RPMI8226 (cell line): ENCODE data around the gene PRDM1.

Experiments used
- DNase-seq: peaks from one replicate; pipeline ENCODE4 v3.0.0-alpha.2; 2015

The PRDM1 gene

GRCh38 chr6:106098383-106099234, 12.5 kb downstream of the PRDM1 start:
- DNase-seq = peak; percentile 81

GRCh38 chr6:106099235-106099537, 13.1 kb downstream of the PRDM1 start:
- DNase-seq = no peak

DNA sequence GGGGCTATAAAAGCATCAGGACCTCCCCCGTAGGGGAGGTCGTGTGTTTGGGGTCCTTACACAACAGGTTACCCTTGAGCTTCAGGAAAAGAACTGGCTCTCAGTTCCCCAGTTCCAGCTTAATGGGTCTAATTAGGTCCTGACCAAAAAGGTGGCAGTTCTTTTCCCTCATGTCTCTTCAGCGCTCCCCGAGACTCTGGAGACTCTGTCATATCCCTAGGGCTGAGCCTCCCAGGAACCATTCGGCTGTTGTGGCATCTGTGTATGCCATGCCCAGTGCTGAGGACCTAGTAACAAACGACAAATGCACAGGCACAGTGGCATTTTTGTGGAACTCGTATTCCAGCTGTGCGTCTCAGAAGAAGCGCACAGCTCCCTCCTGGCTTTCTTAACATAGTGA, 14.6 kb downstream of the PRDM1 start:
- no peak for DNase-seq

DNA sequence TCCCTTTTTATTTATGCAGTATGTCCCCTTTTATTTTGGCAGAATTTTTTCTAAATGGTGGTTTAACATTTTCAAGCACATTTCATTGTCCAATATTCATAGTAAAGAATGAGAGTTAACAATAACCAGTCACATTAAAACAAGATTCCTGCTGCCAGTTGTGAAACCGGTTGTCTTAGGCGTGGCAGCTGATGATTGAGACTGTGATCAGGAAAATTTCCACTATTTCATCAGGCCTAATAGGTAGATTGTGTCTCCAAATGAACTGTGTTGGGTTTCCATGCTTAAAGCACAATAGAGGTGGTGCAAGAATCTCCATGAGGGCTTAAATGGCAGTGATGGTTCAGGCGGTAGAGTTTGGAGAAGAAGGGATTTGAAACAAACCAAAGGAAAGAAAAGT, 15.3 kb downstream of the PRDM1 start:
- no peak for DNase-seq

DNA sequence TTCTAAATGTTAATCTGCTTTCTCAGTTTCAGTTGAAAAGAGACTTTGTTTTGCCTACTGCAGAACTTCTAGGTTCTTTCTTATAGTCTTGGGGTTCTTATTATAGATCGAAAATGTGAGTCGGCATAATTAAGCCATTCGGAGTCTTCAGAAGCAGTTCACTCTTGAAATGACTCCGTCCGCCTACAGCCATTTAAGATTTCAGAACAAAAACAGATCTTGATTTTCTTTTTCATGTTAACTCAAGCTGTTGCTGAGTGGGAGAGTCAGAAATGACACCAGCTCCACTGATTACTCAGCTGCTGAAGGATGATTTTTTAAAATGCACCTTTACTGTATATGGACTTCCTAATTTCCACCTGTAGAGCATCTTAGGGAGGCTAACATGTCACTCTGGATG, 15.9 kb downstream of the PRDM1 start:
- DNase-seq = peak; percentile 56

DNA sequence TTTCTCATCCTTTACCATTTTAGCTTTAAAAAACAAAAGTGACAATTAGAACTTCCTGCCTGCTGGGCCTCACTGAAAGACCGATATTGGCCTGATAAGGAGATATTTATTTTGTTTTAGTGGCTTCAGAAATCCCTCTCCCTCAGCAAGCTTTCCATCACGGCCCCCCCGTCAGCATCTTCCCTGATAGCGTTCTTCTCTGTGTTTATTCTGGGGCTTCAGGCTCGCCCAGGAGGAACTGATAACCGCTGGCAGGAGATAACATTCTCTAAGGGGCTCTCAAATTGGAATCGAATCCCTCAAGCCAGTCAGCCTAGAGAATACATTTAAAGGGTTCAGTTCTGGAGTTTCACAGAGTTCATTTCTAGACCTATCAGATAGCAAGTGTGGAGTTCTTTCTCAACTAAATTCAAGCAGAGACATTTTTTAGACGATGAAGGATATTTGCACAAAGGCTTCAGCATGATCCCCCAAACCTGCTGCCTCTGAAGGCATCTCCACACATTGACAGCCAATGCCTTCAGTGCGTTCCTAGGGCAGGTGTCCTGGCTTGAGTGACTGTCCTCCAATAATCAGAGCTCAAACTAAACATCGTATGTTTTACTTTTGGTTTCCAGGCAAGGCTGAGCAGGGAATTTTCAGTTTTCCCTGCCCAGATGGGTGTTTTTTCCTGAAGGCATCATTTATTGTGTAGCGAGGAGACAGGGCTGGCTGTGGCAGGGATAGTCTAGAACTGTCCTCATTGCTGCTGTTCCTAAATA, 17.0 kb downstream of the PRDM1 start:
- DNase-seq = no peak

DNA sequence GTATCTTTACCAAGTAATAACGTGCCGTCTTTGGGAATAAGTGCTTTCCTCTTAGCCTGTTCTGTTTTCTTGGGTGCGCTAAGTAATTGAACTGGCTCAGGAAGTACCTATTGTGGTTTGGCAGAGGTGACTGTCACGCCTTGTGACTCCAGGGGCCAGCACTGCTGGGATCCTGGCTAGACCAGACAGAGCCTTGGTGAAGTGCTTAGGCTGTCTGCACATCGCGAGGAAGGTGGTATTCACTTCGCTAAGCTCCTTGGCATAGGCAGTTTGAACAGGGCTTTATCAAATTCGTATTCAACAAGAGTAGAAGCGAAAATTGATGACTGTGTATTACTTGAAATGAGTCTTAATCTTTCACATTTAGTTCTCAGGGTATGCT, 17.6 kb downstream of the PRDM1 start:
- peak; percentile 88 for DNase-seq

- DNase-seq = no peak
Measured at GRCh38 chr6:106104476-106104875, 18.3 kb downstream of the PRDM1 start.

GRCh38 chr6:106104941-106105340, 18.8 kb downstream of the PRDM1 start:
- DNase-seq = no peak

GRCh38 chr6:106105493-106105892, 19.4 kb downstream of the PRDM1 start:
- no peak for DNase-seq

- DNase-seq = peak; percentile 91
Measured at GRCh38 chr6:106106276-106107042, 20.3 kb downstream of the PRDM1 start.

DNA sequence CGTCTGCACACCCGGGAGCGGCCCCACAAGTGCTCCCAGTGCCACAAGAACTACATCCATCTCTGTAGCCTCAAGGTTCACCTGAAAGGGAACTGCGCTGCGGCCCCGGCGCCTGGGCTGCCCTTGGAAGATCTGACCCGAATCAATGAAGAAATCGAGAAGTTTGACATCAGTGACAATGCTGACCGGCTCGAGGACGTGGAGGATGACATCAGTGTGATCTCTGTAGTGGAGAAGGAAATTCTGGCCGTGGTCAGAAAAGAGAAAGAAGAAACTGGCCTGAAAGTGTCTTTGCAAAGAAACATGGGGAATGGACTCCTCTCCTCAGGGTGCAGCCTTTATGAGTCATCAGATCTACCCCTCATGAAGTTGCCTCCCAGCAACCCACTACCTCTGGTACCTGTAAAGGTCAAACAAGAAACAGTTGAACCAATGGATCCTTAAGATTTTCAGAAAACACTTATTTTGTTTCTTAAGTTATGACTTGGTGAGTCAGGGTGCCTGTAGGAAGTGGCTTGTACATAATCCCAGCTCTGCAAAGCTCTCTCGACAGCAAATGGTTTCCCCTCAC, 21.0 kb downstream of the PRDM1 start:
- DNase-seq = no peak

DNA sequence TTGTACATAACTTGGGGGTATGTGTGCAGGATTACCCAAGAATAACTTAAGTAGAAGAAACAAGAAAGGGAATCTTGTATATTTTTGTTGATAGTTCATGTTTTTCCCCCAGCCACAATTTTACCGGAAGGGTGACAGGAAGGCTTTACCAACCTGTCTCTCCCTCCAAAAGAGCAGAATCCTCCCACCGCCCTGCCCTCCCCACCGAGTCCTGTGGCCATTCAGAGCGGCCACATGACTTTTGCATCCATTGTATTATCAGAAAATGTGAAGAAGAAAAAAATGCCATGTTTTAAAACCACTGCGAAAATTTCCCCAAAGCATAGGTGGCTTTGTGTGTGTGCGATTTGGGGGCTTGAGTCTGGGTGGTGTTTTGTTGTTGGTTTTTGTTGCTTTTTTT, 22.0 kb downstream of the PRDM1 start:
- DNase-seq = no peak

DNA sequence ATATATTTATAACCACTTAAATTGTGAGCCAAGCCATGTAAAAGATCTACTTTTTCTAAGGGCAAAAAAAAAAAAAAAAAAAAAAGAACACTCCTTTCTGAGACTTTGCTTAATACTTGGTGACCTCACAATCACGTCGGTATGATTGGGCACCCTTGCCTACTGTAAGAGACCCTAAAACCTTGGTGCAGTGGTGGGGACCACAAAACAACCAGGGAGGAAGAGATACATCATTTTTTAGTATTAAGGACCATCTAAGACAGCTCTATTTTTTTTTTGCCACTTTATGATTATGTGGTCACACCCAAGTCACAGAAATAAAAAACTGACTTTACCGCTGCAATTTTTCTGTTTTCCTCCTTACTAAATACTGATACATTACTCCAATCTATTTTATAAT, 22.9 kb downstream of the PRDM1 start:
- DNase-seq = no peak

DNA sequence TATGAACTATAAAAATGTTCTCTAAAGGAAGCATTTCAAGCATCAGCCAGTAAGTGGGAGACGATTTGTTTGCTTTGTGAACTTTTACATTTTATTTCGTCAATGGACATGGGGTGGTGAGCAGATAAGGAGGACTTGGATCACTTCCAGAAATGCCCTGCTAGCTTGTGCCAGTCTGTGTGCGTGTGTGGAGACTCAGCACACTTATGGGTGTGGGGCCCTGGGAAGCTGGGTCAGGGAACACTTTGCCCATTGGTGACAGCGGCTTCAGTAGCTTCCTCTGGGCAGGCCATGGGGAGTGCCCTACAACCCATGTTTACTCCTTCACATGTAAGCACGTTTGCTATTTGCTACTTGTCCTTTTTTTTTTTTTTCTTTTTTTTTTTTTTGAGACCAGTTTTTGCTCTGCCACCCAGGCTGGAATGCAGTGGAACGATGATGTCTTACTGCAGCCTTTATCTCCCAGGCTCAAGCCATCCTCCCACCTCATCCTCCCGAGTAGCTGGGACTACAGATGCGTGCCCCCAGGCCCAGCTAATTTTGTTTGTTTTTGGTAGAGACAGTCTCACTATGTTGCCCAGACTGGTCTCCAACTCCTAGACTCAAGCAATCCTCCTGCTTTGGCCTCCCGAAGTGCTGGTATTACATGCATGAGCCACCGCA, 24.2 kb downstream of the PRDM1 start:
- DNase-seq = no peak

DNA sequence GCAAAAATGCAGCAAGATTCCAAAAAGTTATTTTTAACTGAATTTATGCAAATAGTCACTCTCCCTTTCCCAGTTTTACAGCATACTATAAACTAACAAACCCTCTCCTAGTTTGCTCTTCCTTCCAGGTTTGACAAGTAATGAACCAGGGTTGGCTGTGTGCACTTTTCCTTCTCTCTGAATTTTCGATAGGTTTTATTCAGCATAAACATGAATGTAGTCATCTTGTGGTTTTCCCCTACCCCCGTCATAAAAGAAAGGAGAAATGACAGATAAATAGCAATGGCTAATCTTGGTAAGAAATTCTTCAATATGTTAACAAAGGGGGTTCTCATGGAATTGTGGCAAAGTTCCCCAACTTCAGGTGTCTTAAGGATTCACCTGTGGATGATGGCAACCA, 26.3 kb downstream of the PRDM1 start:
- no peak for DNase-seq

DNA sequence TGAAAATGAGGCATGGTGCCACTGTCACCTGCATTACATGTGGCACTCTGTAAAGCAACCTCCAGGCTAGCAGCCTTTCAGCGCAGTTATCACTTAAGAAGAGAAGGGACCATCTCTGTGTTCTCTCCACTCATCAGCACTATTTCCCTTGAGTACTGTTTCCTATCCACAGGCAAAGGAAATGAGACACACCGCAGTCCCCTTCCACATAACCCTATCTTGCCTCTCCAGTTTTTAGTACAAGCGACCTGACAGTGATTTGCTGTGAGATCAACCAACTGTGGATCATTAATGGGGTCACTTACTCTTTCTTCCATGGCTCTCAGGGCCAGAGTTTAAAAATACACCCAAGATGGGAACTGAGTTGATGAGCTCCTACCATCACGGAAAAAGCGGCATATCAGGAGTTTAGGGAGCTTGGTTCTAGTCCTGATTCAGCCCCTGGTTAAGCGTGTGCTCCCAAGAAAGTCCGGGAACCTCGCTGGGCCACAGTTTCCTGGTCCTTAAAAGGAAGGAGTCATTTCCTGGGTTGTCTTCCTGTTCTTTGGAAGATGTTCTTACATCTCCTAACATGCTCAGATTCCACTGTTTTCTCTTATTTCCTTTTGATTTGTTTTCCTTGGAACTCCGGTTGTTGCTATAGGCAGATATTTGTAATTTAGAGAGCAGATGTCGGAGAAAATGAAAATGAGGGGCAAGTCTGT, 27.3 kb downstream of the PRDM1 start:
- no peak for DNase-seq

DNA sequence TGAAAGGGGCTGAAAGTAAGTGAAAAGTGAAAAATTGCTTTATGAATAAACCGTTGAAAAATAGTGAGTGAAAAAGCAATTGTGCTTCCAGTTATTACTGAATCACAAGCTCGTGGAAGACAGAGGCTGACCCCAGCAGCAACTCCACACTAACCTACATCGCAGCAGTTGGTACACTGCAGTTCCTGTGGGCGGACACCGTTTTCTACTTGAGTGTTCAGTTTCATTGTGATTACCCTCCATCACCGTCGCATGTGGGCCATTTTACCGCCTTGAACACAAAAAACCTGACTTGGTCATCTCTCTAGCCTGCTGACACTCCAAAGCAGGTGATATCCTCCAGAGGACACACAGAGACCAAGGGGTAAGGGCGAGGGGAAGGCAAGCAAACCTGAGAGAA, 28.4 kb downstream of the PRDM1 start:
- no peak for DNase-seq

DNA sequence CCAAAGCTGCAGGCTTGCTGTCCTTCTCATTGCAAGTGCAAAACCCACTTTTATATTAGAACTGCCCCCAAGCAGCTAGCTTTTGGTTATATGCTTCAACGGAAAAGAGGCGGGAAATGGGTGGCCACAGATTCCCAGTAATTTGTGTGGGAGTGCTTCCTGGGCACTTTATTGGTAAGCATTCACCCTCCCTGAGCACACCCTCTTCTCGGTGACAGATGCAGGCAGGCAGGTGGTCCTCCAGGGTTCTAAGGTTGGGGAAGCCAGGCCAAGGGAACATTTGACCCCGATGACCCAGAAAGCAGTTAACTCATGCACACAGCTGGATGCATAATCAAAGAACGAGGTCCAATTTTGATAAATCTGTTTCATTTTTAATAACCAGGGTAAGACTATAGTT, 29.1 kb downstream of the PRDM1 start:
- no peak for DNase-seq

GRCh38 chr6:106116125-106116832, 30.1 kb downstream of the PRDM1 start:
- no peak for DNase-seq

DNA sequence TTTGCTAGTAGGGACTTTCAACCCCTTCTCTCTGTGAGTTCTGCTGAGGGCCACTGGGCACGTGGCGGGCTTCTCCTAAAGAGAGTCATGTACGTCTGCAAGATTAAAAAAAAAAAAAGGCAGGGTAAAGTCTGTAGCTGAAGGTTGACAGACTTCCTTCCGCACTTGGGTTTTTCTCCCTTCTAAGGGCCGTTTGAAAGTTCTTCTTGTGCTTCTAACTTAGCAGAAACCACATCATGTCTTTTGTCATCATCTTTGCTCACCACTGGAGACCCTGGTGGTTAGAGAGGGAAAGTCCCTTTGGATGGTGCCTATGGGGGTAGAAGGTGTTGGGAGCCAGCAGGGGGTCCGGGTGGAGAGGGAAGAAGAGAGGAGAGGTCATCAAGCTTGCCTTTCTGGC, 31.4 kb downstream of the PRDM1 start:
- no peak for DNase-seq
